ENCODE results near the gene PARG.
"Not testable (repeated sequence)": the region's sequence is repeated elsewhere in the genome, so short reads cannot be mapped to it uniquely, and the experiment has no call there.

Gene PARG

DNA sequence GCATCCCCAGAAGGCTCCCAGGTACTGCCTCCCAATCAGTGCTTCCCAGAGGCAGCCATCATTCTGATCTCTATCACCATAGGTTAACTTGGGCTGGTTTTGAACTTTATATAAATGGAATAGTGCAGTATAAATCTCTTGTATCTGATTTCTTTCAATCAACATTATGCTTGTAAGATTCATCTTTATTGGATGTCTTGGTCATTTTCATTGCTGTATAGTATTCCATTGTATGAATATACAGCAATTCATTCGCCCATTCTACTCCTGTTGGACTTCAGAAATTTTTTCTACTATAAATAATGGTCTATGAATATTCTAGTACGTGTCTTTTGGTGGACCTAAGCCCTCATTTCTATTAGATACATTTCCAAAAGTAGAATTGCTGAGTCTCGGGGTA is 163.6 kb downstream of the PARG start:
- no peak overlapping the region for H3K4me3 ChIP-seq (ENCODE audit: low read depth, low read length)
- TF ChIP-seq, protein P1, sequence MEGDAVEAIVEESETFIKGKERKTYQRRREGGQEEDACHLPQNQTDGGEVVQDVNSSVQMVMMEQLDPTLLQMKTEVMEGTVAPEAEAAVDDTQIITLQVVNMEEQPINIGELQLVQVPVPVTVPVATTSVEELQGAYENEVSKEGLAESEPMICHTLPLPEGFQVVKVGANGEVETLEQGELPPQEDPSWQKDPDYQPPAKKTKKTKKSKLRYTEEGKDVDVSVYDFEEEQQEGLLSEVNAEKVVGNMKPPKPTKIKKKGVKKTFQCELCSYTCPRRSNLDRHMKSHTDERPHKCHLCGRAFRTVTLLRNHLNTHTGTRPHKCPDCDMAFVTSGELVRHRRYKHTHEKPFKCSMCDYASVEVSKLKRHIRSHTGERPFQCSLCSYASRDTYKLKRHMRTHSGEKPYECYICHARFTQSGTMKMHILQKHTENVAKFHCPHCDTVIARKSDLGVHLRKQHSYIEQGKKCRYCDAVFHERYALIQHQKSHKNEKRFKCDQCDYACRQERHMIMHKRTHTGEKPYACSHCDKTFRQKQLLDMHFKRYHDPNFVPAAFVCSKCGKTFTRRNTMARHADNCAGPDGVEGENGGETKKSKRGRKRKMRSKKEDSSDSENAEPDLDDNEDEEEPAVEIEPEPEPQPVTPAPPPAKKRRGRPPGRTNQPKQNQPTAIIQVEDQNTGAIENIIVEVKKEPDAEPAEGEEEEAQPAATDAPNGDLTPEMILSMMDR (IDR thresholded peaks at IDR 0.05; ENCODE audit: control insufficient read depth, extremely low read depth, insufficient read depth) = no peak
- no peak for DNase-seq (ENCODE audit: low read depth)

DNA sequence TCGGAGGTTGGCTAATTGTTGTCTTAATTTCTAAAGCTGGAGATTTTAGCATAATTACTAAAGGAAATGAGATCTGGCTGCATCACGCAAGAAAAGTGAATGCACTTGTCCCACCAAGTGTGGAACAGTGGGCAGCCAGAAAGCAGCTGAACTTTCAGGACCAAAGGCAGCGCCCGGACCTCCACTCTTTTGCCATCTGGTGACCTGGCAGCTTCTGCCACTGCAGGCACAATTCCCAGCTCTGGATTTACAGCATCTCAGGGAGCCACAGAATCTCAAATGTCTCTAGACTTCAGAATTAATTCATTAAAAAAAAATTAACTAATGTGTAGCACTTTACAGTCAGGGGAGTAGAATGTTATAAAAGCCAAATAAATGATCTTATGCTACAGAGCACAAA is 165.0 kb downstream of the PARG start:
- TF ChIP-seq, protein P1 (IDR thresholded peaks at IDR 0.05; ENCODE audit: control insufficient read depth, extremely low read depth, insufficient read depth) = no peak
- no peak overlapping the region for H3K4me3 ChIP-seq (ENCODE audit: low read depth, low read length)
- no peak for DNase-seq (ENCODE audit: low read depth)

DNA sequence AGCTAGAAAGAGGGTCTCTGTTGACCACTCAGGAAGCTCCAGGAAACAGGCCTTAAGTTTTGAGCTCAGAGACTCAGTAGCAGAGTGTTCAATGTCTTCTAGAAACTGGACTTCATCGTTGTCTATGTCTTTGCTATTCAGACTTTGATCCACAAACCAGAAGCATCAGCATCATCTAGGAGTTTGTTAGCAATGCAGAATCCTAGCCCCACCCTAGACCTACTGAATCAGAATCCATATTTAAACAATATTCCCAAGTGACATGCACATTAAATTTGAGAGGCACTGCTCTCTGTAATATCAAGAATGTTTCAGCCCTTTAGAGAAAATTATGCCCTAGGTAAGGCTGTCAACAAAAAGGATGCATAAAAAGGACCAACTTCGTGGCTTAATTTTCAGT is 166.8 kb downstream of the PARG start:
- no peak for DNase-seq (ENCODE audit: low read depth)
- TF ChIP-seq, protein P1 (IDR thresholded peaks at IDR 0.05; ENCODE audit: control insufficient read depth, extremely low read depth, insufficient read depth) = no peak
- H3K4me3 ChIP-seq (ENCODE audit: low read depth, low read length) = no peak overlapping the region

DNA sequence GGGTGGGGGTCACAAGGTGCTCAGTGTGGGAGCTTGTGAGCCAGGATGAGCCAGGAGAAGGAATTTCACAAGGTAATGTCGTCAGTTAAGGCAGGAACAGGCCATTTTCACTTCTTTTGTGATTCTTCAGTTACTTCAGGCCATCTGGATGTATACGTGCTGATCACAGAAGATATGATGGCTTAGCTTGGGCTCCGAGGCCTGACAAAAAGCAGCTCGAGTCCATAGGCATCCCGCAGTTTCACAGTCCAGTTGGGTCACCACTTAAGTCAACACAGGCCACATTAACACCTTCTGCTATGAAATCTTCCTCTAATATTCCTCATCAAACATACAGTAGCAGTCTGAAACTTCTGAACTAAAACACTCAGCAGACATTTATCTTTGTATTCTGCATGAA is 168.9 kb downstream of the PARG start:
- DNase-seq (ENCODE audit: low read depth); H3K4me3 ChIP-seq (ENCODE audit: low read depth, low read length): not testable (repeated sequence)

DNA sequence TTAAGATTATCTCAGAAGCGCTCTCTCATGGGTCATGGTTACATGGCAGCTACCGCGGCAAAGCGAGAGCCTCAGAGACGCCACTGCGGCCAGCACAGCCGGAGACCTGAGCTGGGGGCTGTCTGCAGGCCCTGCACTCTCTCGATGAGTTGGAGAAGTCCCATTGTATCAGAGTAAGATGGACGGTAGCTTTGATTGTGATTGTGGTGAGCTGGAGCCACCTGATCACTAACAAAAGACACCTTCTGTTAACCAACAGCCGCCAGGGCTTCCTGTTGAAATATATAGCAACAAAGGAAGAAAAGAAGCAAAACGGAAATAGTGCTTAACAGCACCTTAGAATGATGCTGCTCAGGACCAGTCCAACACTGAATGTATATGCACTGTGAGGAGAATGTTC is 170.8 kb downstream of the PARG start:
- not testable (repeated sequence) for H3K4me3 ChIP-seq (ENCODE audit: low read depth, low read length); DNase-seq (ENCODE audit: low read depth)

DNA sequence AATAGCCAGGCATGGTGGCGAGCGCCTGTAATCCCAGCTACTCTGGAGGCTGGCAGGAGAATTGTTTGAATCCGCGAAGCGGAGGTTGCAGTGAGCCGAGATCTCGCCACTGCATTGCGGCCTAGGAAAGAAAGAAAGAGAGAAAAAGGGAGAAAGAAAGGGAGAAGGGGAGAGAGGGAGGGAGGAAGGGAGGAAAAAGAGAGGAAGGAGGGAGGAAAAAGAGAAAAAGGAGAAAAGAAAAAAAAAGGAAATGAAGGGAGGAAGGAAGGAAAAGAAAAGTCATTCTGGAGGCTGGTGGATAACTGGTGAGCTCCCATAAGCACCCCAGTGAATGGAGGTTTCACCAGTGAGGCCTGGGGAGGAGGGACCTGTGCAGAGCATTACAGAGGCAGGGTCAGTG is 172.1 kb downstream of the PARG start:
- TF ChIP-seq, protein P1 (IDR thresholded peaks at IDR 0.05; ENCODE audit: control insufficient read depth, extremely low read depth, insufficient read depth) = no peak
- H3K4me3 ChIP-seq (ENCODE audit: low read depth, low read length) = no peak overlapping the region
- no peak for DNase-seq (ENCODE audit: low read depth)

DNA sequence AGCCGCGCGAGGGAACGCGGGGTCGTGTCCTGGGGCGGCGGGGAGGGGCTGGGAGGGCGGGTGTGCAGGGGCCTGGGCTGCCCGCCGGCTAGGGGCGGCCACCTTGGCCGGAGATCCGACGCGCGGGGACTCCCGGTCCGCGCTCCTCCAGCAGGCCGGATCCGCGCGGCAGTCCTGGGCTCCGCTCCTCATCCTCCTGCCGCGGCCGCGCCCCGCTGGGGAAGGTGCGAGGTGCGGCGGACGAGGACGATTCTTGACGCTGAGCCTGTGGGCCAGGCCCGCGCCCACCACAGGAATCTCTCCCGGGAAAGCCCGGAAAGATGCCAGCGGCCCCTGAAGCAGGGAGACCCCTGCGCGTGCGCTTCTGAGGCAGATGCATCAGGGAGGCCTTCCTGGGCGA is 173.1 kb downstream of the PARG start:
- TF ChIP-seq, protein P1 (IDR thresholded peaks at IDR 0.05; ENCODE audit: control insufficient read depth, extremely low read depth, insufficient read depth) = no peak
- no peak for DNase-seq (ENCODE audit: low read depth)
- no peak overlapping the region for H3K4me3 ChIP-seq (ENCODE audit: low read depth, low read length)

DNA sequence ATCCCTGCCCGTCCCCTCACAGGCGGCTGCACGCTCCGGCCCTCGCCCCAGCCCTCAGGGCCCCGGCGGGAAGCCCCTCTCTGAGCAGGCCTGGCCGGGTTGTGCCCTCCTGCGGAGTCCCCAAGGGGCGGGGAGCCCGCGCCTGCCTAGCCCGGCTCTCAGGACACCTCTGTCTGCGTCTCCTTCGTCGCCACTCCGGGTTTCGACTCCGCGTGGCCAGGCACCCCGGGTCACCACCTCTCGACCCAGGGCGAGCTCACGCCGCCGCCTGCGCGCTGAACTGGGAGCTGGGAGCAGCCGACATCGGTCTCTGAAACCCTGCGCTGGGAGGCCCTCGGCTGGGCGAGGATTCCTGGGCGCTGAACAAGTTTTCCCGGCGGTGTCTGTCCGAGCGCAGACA is 173.5 kb downstream of the PARG start:
- no peak for DNase-seq (ENCODE audit: low read depth)
- no peak overlapping the region for H3K4me3 ChIP-seq (ENCODE audit: low read depth, low read length)
- TF ChIP-seq, protein P1 (IDR thresholded peaks at IDR 0.05; ENCODE audit: control insufficient read depth, extremely low read depth, insufficient read depth) = no peak
